KMS-11 (cell line): ENCODE results near the gene ESRP2.

ENCODE experiments used
- H2AFZ ChIP-seq: fragments of 200-600 bp; sonication (generic); 2 replicates; pipeline ENCODE4 v1.6.1; 2016; ENCODE audit warnings: antibody characterized with exemption, mixed run types, low read depth
- H3K27ac ChIP-seq: fragments of 200-600 bp; sonication (generic); 2 replicates; pipeline ENCODE4 v1.6.1; 2016; ENCODE audit warnings: mild to moderate bottlenecking, mixed run types
- H3K27me3 ChIP-seq: fragments of 200-600 bp; sonication (generic); 2 replicates; pipeline ENCODE4 v1.6.1; 2017; ENCODE audit warnings: mild to moderate bottlenecking, low read depth, mixed run types, moderate library complexity; ENCODE audit not compliant: insufficient read depth
- H3K36me3 ChIP-seq: fragments of 200-600 bp; sonication (generic); 2 replicates; pipeline ENCODE4 v1.6.1; 2017; ENCODE audit warnings: mild to moderate bottlenecking, mixed run types; ENCODE audit not compliant: insufficient read depth
- H3K4me1 ChIP-seq: fragments of 200-600 bp; sonication (generic); 2 replicates; pipeline ENCODE4 v1.6.1; 2016; ENCODE audit warnings: mild to moderate bottlenecking, low read depth, mixed run types; ENCODE audit not compliant: poor library complexity, severe bottlenecking
- H3K4me2 ChIP-seq: fragments of 200-600 bp; sonication (generic); 2 replicates; pipeline ENCODE4 v1.7.0; 2016; ENCODE audit warnings: mild to moderate bottlenecking, mixed run types
- H3K4me3 ChIP-seq: fragments of 200-600 bp; sonication (generic); IDR thresholded peaks from 2 replicates; pipeline ENCODE4 v1.6.1; 2017; ENCODE audit warnings: low read depth, low read length, mixed read lengths; ENCODE audit not compliant: insufficient read depth
- H3K79me2 ChIP-seq: fragments of 200-600 bp; sonication (generic); 2 replicates; pipeline ENCODE4 v1.6.1; 2016; ENCODE audit warnings: low read depth, mixed run types; ENCODE audit not compliant: insufficient read depth
- H3K9ac ChIP-seq: fragments of 200-600 bp; sonication (generic); 2 replicates; pipeline ENCODE4 v1.6.1; 2016; ENCODE audit warnings: mild to moderate bottlenecking, mixed run types
- H4K20me1 ChIP-seq: fragments of 200-600 bp; sonication (generic); 2 replicates; pipeline ENCODE4 v1.6.1; 2016; ENCODE audit warnings: mild to moderate bottlenecking, mixed run types; ENCODE audit not compliant: insufficient read depth
- CTCF ChIP-seq: fragments of 200-600 bp; sonication (generic); conservative IDR thresholded peaks from 2 replicates; pipeline ENCODE4 v1.6.1; 2017; ENCODE audit warnings: low read depth, mild to moderate bottlenecking, antibody characterized with exemption, low read length, moderate library complexity, mixed read lengths

The ESRP2 gene

DNA sequence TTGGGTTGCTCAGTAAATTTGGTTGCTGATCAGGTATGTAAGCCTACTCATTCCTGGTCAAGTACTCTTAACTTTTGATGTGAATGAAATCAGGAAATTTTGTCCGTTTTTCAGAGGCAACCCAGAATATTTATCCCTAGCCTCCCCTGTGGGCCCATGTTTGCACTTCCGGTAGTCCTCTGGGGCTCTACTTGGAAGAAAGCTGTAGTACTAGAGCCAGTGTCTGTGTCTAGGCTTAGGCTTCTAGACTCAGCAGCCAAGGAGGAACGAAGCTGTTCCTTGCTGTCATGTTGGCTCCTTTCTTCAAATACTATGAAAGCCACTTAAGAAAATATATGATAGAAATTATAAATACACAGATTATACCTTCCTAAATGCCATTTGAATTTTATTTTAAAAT lies 21.2 kb downstream of the ESRP2 start:
- no peak overlapping the region for H3K4me3 ChIP-seq
- H3K4me2 ChIP-seq, result no peak overlapping the region
- no peak overlapping the region for H3K9ac ChIP-seq
- TF ChIP-seq CTCF, result no peak
- H3K36me3 ChIP-seq, result no peaks in the 10 kb centered on the region
- no peaks in the 10 kb centered on the region for H3K27me3 ChIP-seq
- no peaks in the 10 kb centered on the region for H3K79me2 ChIP-seq
- peaks cover 5% of the 10 kb centered on the region for H3K4me1 ChIP-seq
- no peak overlapping the region for H2AFZ ChIP-seq
- no peaks in the 10 kb centered on the region for H4K20me1 ChIP-seq
- no peak overlapping the region for H3K27ac ChIP-seq

DNA sequence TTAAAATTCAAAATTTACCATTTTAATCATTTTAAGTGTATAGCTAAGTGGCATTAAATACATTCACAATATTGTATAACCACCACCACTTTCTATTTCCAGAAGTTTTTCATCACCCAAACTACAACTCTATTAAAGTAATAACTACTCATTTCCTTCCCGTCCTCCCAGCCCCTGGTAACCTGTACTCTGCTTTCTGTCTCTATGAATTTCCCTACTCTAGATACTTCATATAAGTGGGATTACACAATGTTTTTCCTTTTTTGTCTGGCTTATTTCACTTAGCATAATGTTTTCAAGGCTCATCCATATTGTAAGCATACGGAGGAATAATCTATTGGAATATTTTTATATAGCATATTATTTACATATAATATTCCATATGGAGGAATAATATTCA lies 29.7 kb downstream of the ESRP2 start:
- Histone ChIP-seq H2AFZ (no peak overlapping the region), H4K20me1 (no peaks in the 10 kb centered on the region), H3K4me2 (no peak overlapping the region), H3K9ac (no peak overlapping the region), H3K79me2 (no peaks in the 10 kb centered on the region), H3K4me3 (no peak overlapping the region), H3K36me3 (no peaks in the 10 kb centered on the region), H3K27ac (no peak overlapping the region), H3K27me3 (no peaks in the 10 kb centered on the region), H3K4me1 (peaks cover 19% of the 10 kb centered on the region)
- TF ChIP-seq CTCF, result no peak

DNA sequence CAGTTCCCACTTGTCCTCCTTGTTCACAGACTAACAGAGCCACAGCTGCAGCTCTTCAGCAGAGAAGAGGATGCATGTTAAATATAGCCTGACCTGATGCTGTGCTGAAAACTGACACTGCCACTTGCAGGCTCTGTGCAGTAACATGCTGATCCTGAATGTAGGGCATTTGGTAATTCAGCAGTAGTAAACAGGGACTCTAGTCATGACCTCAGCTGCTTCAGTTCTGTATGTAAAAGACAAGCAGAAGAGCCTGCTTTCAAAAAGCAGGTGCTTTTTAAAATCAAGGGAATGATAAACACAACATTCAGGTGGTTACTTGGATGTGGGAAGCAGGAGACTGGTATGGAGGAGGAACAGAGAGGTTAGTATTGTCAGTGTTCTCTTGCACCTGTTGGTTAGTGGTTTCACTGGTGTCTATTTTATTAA lies 33.8 kb downstream of the ESRP2 start:
- H3K4me1 ChIP-seq, result peaks cover 25% of the 10 kb centered on the region
- H3K27me3 ChIP-seq, result no peaks in the 10 kb centered on the region
- no peaks in the 10 kb centered on the region for H3K79me2 ChIP-seq
- no peak overlapping the region for H2AFZ ChIP-seq
- TF ChIP-seq CTCF, result no peak
- H4K20me1 ChIP-seq, result no peaks in the 10 kb centered on the region
- no peak overlapping the region; the same call in 1 of the 2 replicates for H3K4me2 ChIP-seq
- H3K36me3 ChIP-seq, result no peaks in the 10 kb centered on the region
- no peak overlapping the region for H3K4me3 ChIP-seq
- no peak overlapping the region for H3K9ac ChIP-seq
- peak overlapping the region; percentile 25 for H3K27ac ChIP-seq

GRCh38 chr16:68200088-68200783 lies 35.7 kb downstream of the ESRP2 start:
- no peak overlapping the region for H3K9ac ChIP-seq
- no peak overlapping the region for H3K4me3 ChIP-seq
- no peak overlapping the region for H3K27ac ChIP-seq
- no peak for TF ChIP-seq CTCF
- no peaks in the 10 kb centered on the region for H3K27me3 ChIP-seq
- H3K4me2 ChIP-seq, result no peak overlapping the region
- H3K79me2 ChIP-seq, result no peaks in the 10 kb centered on the region
- H4K20me1 ChIP-seq, result no peaks in the 10 kb centered on the region
- peaks cover 25% of the 10 kb centered on the region for H3K4me1 ChIP-seq
- H3K36me3 ChIP-seq, result no peaks in the 10 kb centered on the region
- H2AFZ ChIP-seq, result no peak overlapping the region
